ENCODE measurements around the gene REC8. TPM values are rescaled to one million over a fixed set of nuclear protein-coding genes. Genes with fewer than 3 reads are reported as not detected.
A peak's percentile ranks its signal among the peaks of the same experiment; 100 is the strongest.

REC8 gene
- polyA plus RNA-seq, 1 donor (not counting 4 experiments of a cell fraction or from before 2014, with no cell fraction given) = 6.3 TPM

GRCh38 chr14:24135834-24136683, 35.8 kb upstream of the REC8 start, which contains the start of gene PSME1:
Gene PSME1, plus strand, starts transcription at chr14:24136194. Its CDS starts 69 bp downstream, at chr14:24136263.
- no peaks in the 10 kb centered on the region for H3K27me3 ChIP-seq (ENCODE audit: control insufficient read depth, extremely low read depth, insufficient read depth, low read length)
- TF ChIP-seq EZH2 (IDR thresholded peaks at IDR 0.05; ENCODE audit: low read length) = no peak
- TF ChIP-seq CTCF (optimal IDR thresholded peaks at IDR 0.05 in 1 of 3, IDR thresholded peaks at IDR 0.05 in 1 of 3, conservative IDR thresholded peaks at IDR 0.05 in 1 of 3; ENCODE audit: extremely low read depth in 1 of 3, insufficient read depth in 2 of 3, low read length in 3 of 3) = no peak
- H2AFZ ChIP-seq (ENCODE audit: control insufficient read depth, low read length) = peak within 1 kb of the TSS; percentile 73
- no peaks in the 10 kb centered on the region for H3K9me3 ChIP-seq (ENCODE audit: control insufficient read depth, low read depth, low read length)
- peak within 1 kb of the TSS; percentile 88 for H3K9ac ChIP-seq (ENCODE audit: control insufficient read depth, extremely low read depth, insufficient read depth, low read length)
- no peak for DNase-seq (ENCODE audit: low read depth, low spot score)
- FAIRE-seq = peak; percentile 32
- H3K79me2 ChIP-seq (ENCODE audit: control insufficient read depth, insufficient read depth, low read length) = peaks cover 31% of the 10 kb centered on the region
- H3K9me1 ChIP-seq (ENCODE audit: control insufficient read depth, extremely low read depth, insufficient read depth, low read length) = peaks cover 2% of the 10 kb centered on the region
- H3K4me2 ChIP-seq (ENCODE audit: control insufficient read depth, extremely low read depth, insufficient read depth, low read depth, low read length) = peak within 1 kb of the TSS; percentile 94
- peaks cover 28% of the 10 kb centered on the region for H3K4me1 ChIP-seq (ENCODE audit: control insufficient read depth, extremely low read depth, insufficient read depth, low read length)
- no peaks in the 10 kb centered on the region for H4K20me1 ChIP-seq (ENCODE audit: control insufficient read depth, extremely low read depth, insufficient read depth, low read length)
- dilution Hi-C loops (cut with MboI; ENCODE audit: extremely low pct_ligation_motif_present, low sequenced_read_pairs) = no loop called here
- peak within 1 kb of the TSS; percentile 81 to 88 (median 85) for H3K4me3 ChIP-seq (ENCODE audit: control insufficient read depth in 2 of 3, extremely low read depth in 1 of 3, insufficient read depth in 2 of 3, low read depth in 1 of 3, low read length in 3 of 3)
- peaks cover 12 to 21% of the 10 kb centered on the region in 2 experiments for H3K36me3 ChIP-seq (ENCODE audit: control insufficient read depth in 2 of 2, extremely low read depth in 1 of 2, insufficient read depth in 2 of 2, low read length in 2 of 2)
- peak within 1 kb of the TSS; percentile 69 for H3K27ac ChIP-seq (ENCODE audit: control insufficient read depth, insufficient read depth, low read length)

- Histone ChIP-seq H3K79me2 (ENCODE audit: control insufficient read depth, insufficient read depth, low read length) (peaks cover 32% of the 10 kb centered on the region), H3K4me1 (ENCODE audit: control insufficient read depth, extremely low read depth, insufficient read depth, low read length) (peaks cover 31% of the 10 kb centered on the region), H3K9me3 (ENCODE audit: control insufficient read depth, low read depth, low read length) (no peaks in the 10 kb centered on the region), H3K9ac (ENCODE audit: control insufficient read depth, extremely low read depth, insufficient read depth, low read length) (peak overlapping the region; percentile 88), H3K27ac (ENCODE audit: control insufficient read depth, insufficient read depth, low read length) (peak overlapping the region; percentile 69), H2AFZ (ENCODE audit: control insufficient read depth, low read length) (peak overlapping the region; percentile 73), H3K4me2 (ENCODE audit: control insufficient read depth, extremely low read depth, insufficient read depth, low read depth, low read length) (peak overlapping the region; percentile 94), H3K4me3 (ENCODE audit: control insufficient read depth in 2 of 3, extremely low read depth in 1 of 3, insufficient read depth in 2 of 3, low read depth in 1 of 3, low read length in 3 of 3) (peak overlapping the region; percentile 81 to 88 (median 85)), H3K27me3 (ENCODE audit: control insufficient read depth, extremely low read depth, insufficient read depth, low read length) (no peaks in the 10 kb centered on the region), H3K36me3 (ENCODE audit: control insufficient read depth in 2 of 2, extremely low read depth in 1 of 2, insufficient read depth in 2 of 2, low read length in 2 of 2) (peaks cover 12 to 21% of the 10 kb centered on the region in 2 experiments), H3K9me1 (ENCODE audit: control insufficient read depth, extremely low read depth, insufficient read depth, low read length) (peaks cover 2% of the 10 kb centered on the region), H4K20me1 (ENCODE audit: control insufficient read depth, extremely low read depth, insufficient read depth, low read length) (no peaks in the 10 kb centered on the region)
- dilution Hi-C loops (cut with MboI; ENCODE audit: extremely low pct_ligation_motif_present, low sequenced_read_pairs) = no loop called here
- DNase-seq (ENCODE audit: low read depth, low spot score) (no peak), FAIRE-seq (no peak)
- TF ChIP-seq EZH2 (IDR thresholded peaks at IDR 0.05; ENCODE audit: low read length) = no peak
- no peak for TF ChIP-seq CTCF (optimal IDR thresholded peaks at IDR 0.05 in 1 of 3, IDR thresholded peaks at IDR 0.05 in 1 of 3, conservative IDR thresholded peaks at IDR 0.05 in 1 of 3; ENCODE audit: extremely low read depth in 1 of 3, insufficient read depth in 2 of 3, low read length in 3 of 3)
Observed at GRCh38 chr14:24136684-24137528, 35.0 kb upstream of the REC8 start.

Data from keratinocyte (primary cell).